Ishikawa (cell line): Measurements from ENCODE around the gene GNG8.

Experiments
- CEBPB ChIP-seq: IDR thresholded peaks from 2 replicates; pipeline ENCODE4 v1.6.1; 2012
- CREB1 ChIP-seq: IDR thresholded peaks from 2 replicates; pipeline ENCODE4 v1.6.1; 2012; ENCODE audit warnings: low read depth
- EGR1 ChIP-seq: IDR thresholded peaks from 2 replicates; pipeline ENCODE4 v1.6.1; 2012
- EP300 ChIP-seq: IDR thresholded peaks from 2 replicates; pipeline ENCODE4 v1.6.1; 2012; ENCODE audit warnings: borderline replicate concordance
- FOXM1 ChIP-seq: IDR thresholded peaks from 2 replicates; pipeline ENCODE4 v1.6.1; 2012; ENCODE audit warnings: low read depth, borderline replicate concordance
- MAX ChIP-seq: IDR thresholded peaks from 2 replicates; pipeline ENCODE4 v1.6.1; 2012
- NFIC ChIP-seq: IDR thresholded peaks from 2 replicates; pipeline ENCODE4 v1.6.1; 2012
- RAD21 ChIP-seq: IDR thresholded peaks from 2 replicates; pipeline ENCODE4 v1.6.1; 2012; ENCODE audit warnings: low read depth
- REST ChIP-seq: IDR thresholded peaks from 2 replicates; pipeline ENCODE4 v1.6.1; 2012; ENCODE audit warnings: low read depth, mild to moderate bottlenecking
- TAF1 ChIP-seq: IDR thresholded peaks from 2 replicates; pipeline ENCODE4 v1.6.1; 2012; ENCODE audit warnings: low read depth, mild to moderate bottlenecking
- TCF12 ChIP-seq: IDR thresholded peaks from 2 replicates; pipeline ENCODE4 v1.6.1; 2012; ENCODE audit warnings: low read depth
- TEAD4 ChIP-seq: IDR thresholded peaks from 2 replicates; pipeline ENCODE4 v1.6.1; 2012
- USF1 ChIP-seq: IDR thresholded peaks from 2 replicates; pipeline ENCODE4 v1.6.1; 2012
- YY1 ChIP-seq: IDR thresholded peaks from 2 replicates; pipeline ENCODE4 v1.6.1; 2012; ENCODE audit warnings: low read depth
- ZBTB7A ChIP-seq: IDR thresholded peaks from 2 replicates; pipeline ENCODE4 v1.6.1; 2012; ENCODE audit warnings: low read depth

Gene GNG8

GRCh38 chr19:46618670-46619231, 17.3 kb downstream of the GNG8 start:
- no peak for TF ChIP-seq FOXM1
- TF ChIP-seq CREB1 = no peak
- TF ChIP-seq YY1 = no peak
- TF ChIP-seq MAX = no peak
- no peak for TF ChIP-seq USF1
- TF ChIP-seq CEBPB = peak; percentile 15; the same call in 1 of the 2 replicates
- no peak for TF ChIP-seq TCF12

GRCh38 chr19:46617601-46618000, 18.4 kb downstream of the GNG8 start:
- TF ChIP-seq YY1 (no peak), EP300 (no peak), TCF12 (no peak), TAF1 (no peak), NFIC (no peak), FOXM1 (no peak), CEBPB (no peak), CREB1 (no peak), REST (no peak), MAX (no peak)

- TF ChIP-seq CEBPB = no peak
- TF ChIP-seq RAD21 = peak; percentile 55
- no peak for TF ChIP-seq EP300
- TF ChIP-seq NFIC = 0 out of 2 replicates have a peak, but pooled peaks have one; percentile 30
Observed at GRCh38 chr19:46616631-46617322, 19.2 kb downstream of the GNG8 start.

- TF ChIP-seq CEBPB = no peak
- no peak for TF ChIP-seq ZBTB7A
- no peak for TF ChIP-seq USF1
- TF ChIP-seq CREB1 = no peak
- TF ChIP-seq MAX = no peak
- no peak for TF ChIP-seq REST
- no peak for TF ChIP-seq TEAD4
- TF ChIP-seq NFIC = no peak
- no peak for TF ChIP-seq EP300
- TF ChIP-seq RAD21 = no peak
- TF ChIP-seq FOXM1 = no peak
- no peak for TF ChIP-seq TCF12
- no peak for TF ChIP-seq EGR1
- no peak for TF ChIP-seq TAF1
- TF ChIP-seq YY1 = no peak
Observed at GRCh38 chr19:46615966-46616365, 20.0 kb downstream of the GNG8 start.

- peak; percentile 86 for TF ChIP-seq RAD21
- TF ChIP-seq REST = no peak
Observed at GRCh38 chr19:46614114-46614722, 21.8 kb downstream of the GNG8 start.
